ENCODE measurements around the gene MICALL2.

GRCh38 chr7:1408466-1408865, 50.8 kb downstream of the MICALL2 start:
- TF ChIP-seq CTCF (conservative IDR thresholded peaks at IDR 0.05; ENCODE audit: low read length) (no peak), EZH2phosphoT487 (IDR thresholded peaks at IDR 0.05; ENCODE audit: borderline replicate concordance) (no peak)
